Ovary (tissue), 9 donors: ENCODE measurements around the gene FOXP1. TPM values are rescaled to one million over a fixed set of nuclear protein-coding genes. Genes with fewer than 3 reads are reported as not detected.
A peak's percentile ranks its signal among the peaks of the same experiment; 100 is the strongest.

Experiments used
- DNase-seq, 5 donors: peaks; one replicate each; pipeline ENCODE4 v3.0.0-alpha.2; 2019 to 2020
- H3K27ac ChIP-seq, 2 donors: fragments of 200-600 bp; one replicate each; pipeline versions ENCODE4 v1.5.1 to v1.8.0; 2019 to 2022
- H3K27me3 ChIP-seq: fragments of 200-600 bp; one replicate; pipeline ENCODE4 v1.8.0; 2022
- H3K36me3 ChIP-seq: fragments of 200-600 bp; sonication (generic); one replicate; pipeline ENCODE4 v1.5.1; 2019
- H3K4me1 ChIP-seq: one replicate; pipeline ENCODE4 v1.8.1; 2013; ENCODE audit warnings: mild to moderate bottlenecking, moderate library complexity; ENCODE audit not compliant: insufficient read depth
- H3K4me3 ChIP-seq: fragments of 200-600 bp; sonication (generic); one replicate; pipeline ENCODE4 v1.5.1; 2017
- H3K9me3 ChIP-seq, 2 donors: fragments of 200-600 bp in 1 of 2; sonication (generic) in 1 of 2; one replicate each; pipeline versions ENCODE4 v1.5.1 to v1.8.1; 2013 to 2019; ENCODE audit warnings: mild to moderate bottlenecking in 1 of 2, moderate library complexity in 1 of 2
- CTCF ChIP-seq, 3 donors: fragments of 450-650 bp in 2 of 3; fragments of 200-600 bp in 1 of 3; IDR thresholded peaks; one replicate each; pipeline versions ENCODE4 v1.5.1 to v1.8.0; 2016 to 2022; ENCODE audit warnings: antibody characterized with exemption in 3 of 3, mild to moderate bottlenecking in 1 of 3
- EP300 ChIP-seq: sonication (generic); formaldehyde crosslinking; IDR thresholded peaks from one replicate; pipeline ENCODE4 v1.6.1; 2017; ENCODE audit warnings: antibody characterized with exemption
- POLR2A ChIP-seq: fragments of 450-650 bp; IDR thresholded peaks from one replicate; pipeline ENCODE4 v1.6.1; 2017; ENCODE audit warnings: antibody characterized with exemption, mild to moderate bottlenecking, moderate library complexity
- WGBS, 3 donors: extraction: QIAGEN DNeasy Blood & Tissue Kit in 1 of 3; methylation state at CpG; one replicate each; pipeline versions ENCODE4 v1.1.5 to v1.1.7; 2013 to 2017; 5-methylcytosine and 5-hydroxymethylcytosine counted together
- intact Hi-C, 4 donors: fragments of 100-400 bp; cut with DNase I; formaldehyde crosslinking; loops; one replicate each; pipeline versions ENCODE4 v1.11.0 to v1.15.1; 2022 to 2023
- polyA plus RNA-seq, 2 donors: library from polyadenylated mRNA; stranded (reverse); fragments of 200-250 nt in 1 of 2; fragments of 350-450 nt in 1 of 2; fragmentation: Illumina TruSeq in 1 of 2; extraction: RNeasy Lipid Tissue Mini Kit (QIAGEN cat#74804) in 1 of 2; gene quantifications; one replicate each; pipeline ENCODE4 v1.2.3, GENCODE V29; 2013 to 2014
- total RNA-seq, 7 donors: library from RNA; depleted of rRNA in 2 of 7; stranded (reverse); fragments of >200 nt in 2 of 7; fragmentation: NEBNext Ultra II Directional in 3 of 7; extraction: Animal tissue kit (Norgen Biotek cat#: 25700) in 3 of 7; gene quantifications; one replicate each; pipeline versions ENCODE4 v1.1.0 to v1.2.4, GENCODE V29; 2016 to 2023
- donor health status: DM: no; HTN: no; CAD: no; lungs with moderate emphysema.
- donor health status: DM: no; HTN: no; CAD: no.
- donor health status: Bipolar disorder and iron deficiency.
- donor health status: DM: yes; HTN: yes; CAD: no.
- donor health status: DM: no; HTN: no; CAD: no.
- donor health status: DM: yes; HTN: yes; CAD: no.

FOXP1 gene
- total and polyA plus RNA-seq, 9 donors = 31.7 to 126 (median 114) TPM

GRCh38 chr3:71135373-71136088 lies 448.0 kb downstream of the FOXP1 start:
- intact Hi-C loops = loop anchor here in 1 of 4 donors (10.0 kb wide), 1 partner anchor 69 kb away; no protein-coding TSS in a partner anchor
- 15 to 26% (median 18%) methylated on average over 8 of the region's 8 CpGs for WGBS, 3 donors

GRCh38 chr3:71134521-71134920 lies 449.0 kb downstream of the FOXP1 start:
- H3K27me3 ChIP-seq = no peaks in the 10 kb centered on the region
- no peaks in the 10 kb centered on the region for H3K9me3 ChIP-seq
- intact Hi-C loops = loop anchor here in 2 of 4 donors (5.0 to 10.0 kb wide), 2 partner anchors 33 to 70 kb away; no protein-coding TSS in a partner anchor
- WGBS, 3 donors = 34 to 70% (median 43%) methylated on average over 2 of the region's 2 CpGs
- no peaks in the 10 kb centered on the region for H3K36me3 ChIP-seq
- H3K4me3 ChIP-seq = no peak overlapping the region
- peaks cover 19% of the 10 kb centered on the region for H3K4me1 ChIP-seq
- no peak for TF ChIP-seq POLR2A
- no peak for TF ChIP-seq CTCF (IDR thresholded peaks at IDR 0.05)
- no peak for TF ChIP-seq EP300
- no peak for DNase-seq
- peak overlapping the region in 1 of 2 donors; percentile 77 for H3K27ac ChIP-seq

More at GRCh38 chr3:71135373-71136088, 448.0 kb downstream of the FOXP1 start:
- peak in 2 of 5 donors; percentile 33 to 43 for DNase-seq
- Histone ChIP-seq H3K4me3 (peak overlapping the region; percentile 17), H3K9me3 (no peaks in the 10 kb centered on the region), H3K27ac (peak overlapping the region; percentile 62 to 77), H3K27me3 (no peaks in the 10 kb centered on the region), H3K36me3 (no peaks in the 10 kb centered on the region), H3K4me1 (peaks cover 19% of the 10 kb centered on the region)
- TF ChIP-seq CTCF (IDR thresholded peaks at IDR 0.05) = no peak
- no peak for TF ChIP-seq POLR2A
- no peak for TF ChIP-seq EP300

GRCh38 chr3:71133865-71134264 lies 449.7 kb downstream of the FOXP1 start:
- TF ChIP-seq CTCF (IDR thresholded peaks at IDR 0.05) (no peak), EP300 (no peak), POLR2A (no peak)
- Histone ChIP-seq H3K27ac (peak overlapping the region in 1 of 2 donors; percentile 77), H3K36me3 (no peaks in the 10 kb centered on the region), H3K4me3 (no peak overlapping the region), H3K4me1 (peaks cover 19% of the 10 kb centered on the region), H3K27me3 (no peaks in the 10 kb centered on the region), H3K9me3 (no peaks in the 10 kb centered on the region)
- intact Hi-C loops = loop anchor here in 2 of 4 donors (5.0 to 10.0 kb wide), 2 partner anchors 33 to 71 kb away; no protein-coding TSS in a partner anchor
- 26 to 36% (median 28%) methylated on average over 4 of the region's 4 CpGs for WGBS, 3 donors
- no peak for DNase-seq

- no peak for DNase-seq
- peaks cover 19% of the 10 kb centered on the region for H3K4me1 ChIP-seq
- H3K27ac ChIP-seq = peak overlapping the region in 1 of 2 donors; percentile 77
Measured at GRCh38 chr3:71132995-71133730, 450.4 kb downstream of the FOXP1 start.

More at GRCh38 chr3:71132995-71133730, 450.4 kb downstream of the FOXP1 start:
- Histone ChIP-seq H3K4me3 (no peak overlapping the region), H3K9me3 (no peaks in the 10 kb centered on the region), H3K27me3 (no peaks in the 10 kb centered on the region), H3K36me3 (no peaks in the 10 kb centered on the region)
- 61 to 89% (median 70%) methylated on average over 8 of the region's 8 CpGs for WGBS, 3 donors
- intact Hi-C loops = loop anchor here in 2 of 4 donors (5.0 to 10.0 kb wide), 2 partner anchors 34 to 72 kb away; no protein-coding TSS in a partner anchor
- no peak for TF ChIP-seq EP300
- no peak for TF ChIP-seq CTCF (IDR thresholded peaks at IDR 0.05)
- TF ChIP-seq POLR2A = no peak
